HCT116 (cell line): ENCODE measurements around the gene SLC19A1.

Source experiments
- EZH2phosphoT487 ChIP-seq: fragments of 200-600 bp; IDR thresholded peaks from 2 replicates; pipeline ENCODE4 v1.6.1; 2018; ENCODE audit warnings: antibody characterized with exemption, borderline replicate concordance
- POLR2AphosphoS5 ChIP-seq: IDR thresholded peaks from 2 replicates; pipeline ENCODE4 v1.6.1; 2011; ENCODE audit warnings: mild to moderate bottlenecking, low read depth, low read length, moderate library complexity
- SRF ChIP-seq: IDR thresholded peaks from 2 replicates; pipeline ENCODE4 v1.6.1; 2012; ENCODE audit warnings: low read depth
- YY1 ChIP-seq: IDR thresholded peaks from 2 replicates; pipeline ENCODE4 v1.6.1; 2011; ENCODE audit warnings: low read length, low read depth, moderate library complexity, mild to moderate bottlenecking; ENCODE audit not compliant: insufficient replicate concordance; ENCODE audit errors: extremely low read depth
- TF ChIP-seq, protein P1 (sequence below), 3 experiments: fragments of 200-600 bp in 1 of 3; sonication (generic) in 1 of 3; IDR thresholded peaks in 2 of 3; conservative IDR thresholded peaks in 1 of 3; 2 replicates each; pipeline ENCODE4 v1.5.1; 2012 to 2017; ENCODE audit warnings: low read depth in 2 of 3, low read length in 2 of 3, antibody characterized with exemption in 1 of 3, borderline replicate concordance in 1 of 3, control low read depth in 1 of 3, mild to moderate bottlenecking in 1 of 3, mixed read lengths in 1 of 3, mixed run types in 1 of 3, moderate library complexity in 1 of 3; ENCODE audit not compliant: insufficient read depth in 1 of 3
- TF ChIP-seq, protein P2 (sequence below): IDR thresholded peaks from 2 replicates; pipeline ENCODE4 v1.6.1; 2012; ENCODE audit warnings: low read depth
- TF ChIP-seq, protein P3 (sequence below): IDR thresholded peaks from 2 replicates; pipeline ENCODE4 v1.6.1; 2012
- TF ChIP-seq, protein P4 (sequence below): IDR thresholded peaks from 2 replicates; pipeline ENCODE4 v1.6.1; 2012

DNA sequence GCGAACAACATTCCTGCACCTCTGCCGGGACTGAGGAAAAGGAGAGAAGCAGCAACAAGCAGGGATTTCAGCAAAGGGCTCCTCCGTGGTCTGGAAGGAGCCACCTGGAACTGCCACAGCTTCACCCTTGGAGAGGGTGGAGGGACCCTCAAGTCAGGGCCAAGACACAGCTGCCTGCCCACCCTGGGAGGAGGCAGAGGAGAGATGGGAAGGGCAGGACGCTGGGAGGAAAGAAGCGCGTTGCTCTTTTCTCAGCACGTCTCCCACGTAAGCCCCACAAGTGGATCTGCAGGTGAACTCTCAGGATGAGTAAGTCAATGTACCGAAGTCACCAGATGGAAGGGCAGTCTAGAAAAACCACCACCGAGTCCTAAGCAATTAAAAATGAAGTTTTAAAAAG, 39.6 kb downstream of the SLC19A1 start:
- TF ChIP-seq EZH2phosphoT487, result no peak
- TF ChIP-seq POLR2AphosphoS5, result no peak
- no peak for TF ChIP-seq YY1
- TF ChIP-seq, protein P1, sequence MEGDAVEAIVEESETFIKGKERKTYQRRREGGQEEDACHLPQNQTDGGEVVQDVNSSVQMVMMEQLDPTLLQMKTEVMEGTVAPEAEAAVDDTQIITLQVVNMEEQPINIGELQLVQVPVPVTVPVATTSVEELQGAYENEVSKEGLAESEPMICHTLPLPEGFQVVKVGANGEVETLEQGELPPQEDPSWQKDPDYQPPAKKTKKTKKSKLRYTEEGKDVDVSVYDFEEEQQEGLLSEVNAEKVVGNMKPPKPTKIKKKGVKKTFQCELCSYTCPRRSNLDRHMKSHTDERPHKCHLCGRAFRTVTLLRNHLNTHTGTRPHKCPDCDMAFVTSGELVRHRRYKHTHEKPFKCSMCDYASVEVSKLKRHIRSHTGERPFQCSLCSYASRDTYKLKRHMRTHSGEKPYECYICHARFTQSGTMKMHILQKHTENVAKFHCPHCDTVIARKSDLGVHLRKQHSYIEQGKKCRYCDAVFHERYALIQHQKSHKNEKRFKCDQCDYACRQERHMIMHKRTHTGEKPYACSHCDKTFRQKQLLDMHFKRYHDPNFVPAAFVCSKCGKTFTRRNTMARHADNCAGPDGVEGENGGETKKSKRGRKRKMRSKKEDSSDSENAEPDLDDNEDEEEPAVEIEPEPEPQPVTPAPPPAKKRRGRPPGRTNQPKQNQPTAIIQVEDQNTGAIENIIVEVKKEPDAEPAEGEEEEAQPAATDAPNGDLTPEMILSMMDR (IDR thresholded peaks at IDR 0.05 in 2 of 3, conservative IDR thresholded peaks at IDR 0.05 in 1 of 3; ENCODE audit: borderline replicate concordance in 1 of 3, insufficient read depth in 1 of 3, low read depth in 2 of 3, low read length in 2 of 3), result no peak
- no peak for TF ChIP-seq SRF
- TF ChIP-seq, protein P2, sequence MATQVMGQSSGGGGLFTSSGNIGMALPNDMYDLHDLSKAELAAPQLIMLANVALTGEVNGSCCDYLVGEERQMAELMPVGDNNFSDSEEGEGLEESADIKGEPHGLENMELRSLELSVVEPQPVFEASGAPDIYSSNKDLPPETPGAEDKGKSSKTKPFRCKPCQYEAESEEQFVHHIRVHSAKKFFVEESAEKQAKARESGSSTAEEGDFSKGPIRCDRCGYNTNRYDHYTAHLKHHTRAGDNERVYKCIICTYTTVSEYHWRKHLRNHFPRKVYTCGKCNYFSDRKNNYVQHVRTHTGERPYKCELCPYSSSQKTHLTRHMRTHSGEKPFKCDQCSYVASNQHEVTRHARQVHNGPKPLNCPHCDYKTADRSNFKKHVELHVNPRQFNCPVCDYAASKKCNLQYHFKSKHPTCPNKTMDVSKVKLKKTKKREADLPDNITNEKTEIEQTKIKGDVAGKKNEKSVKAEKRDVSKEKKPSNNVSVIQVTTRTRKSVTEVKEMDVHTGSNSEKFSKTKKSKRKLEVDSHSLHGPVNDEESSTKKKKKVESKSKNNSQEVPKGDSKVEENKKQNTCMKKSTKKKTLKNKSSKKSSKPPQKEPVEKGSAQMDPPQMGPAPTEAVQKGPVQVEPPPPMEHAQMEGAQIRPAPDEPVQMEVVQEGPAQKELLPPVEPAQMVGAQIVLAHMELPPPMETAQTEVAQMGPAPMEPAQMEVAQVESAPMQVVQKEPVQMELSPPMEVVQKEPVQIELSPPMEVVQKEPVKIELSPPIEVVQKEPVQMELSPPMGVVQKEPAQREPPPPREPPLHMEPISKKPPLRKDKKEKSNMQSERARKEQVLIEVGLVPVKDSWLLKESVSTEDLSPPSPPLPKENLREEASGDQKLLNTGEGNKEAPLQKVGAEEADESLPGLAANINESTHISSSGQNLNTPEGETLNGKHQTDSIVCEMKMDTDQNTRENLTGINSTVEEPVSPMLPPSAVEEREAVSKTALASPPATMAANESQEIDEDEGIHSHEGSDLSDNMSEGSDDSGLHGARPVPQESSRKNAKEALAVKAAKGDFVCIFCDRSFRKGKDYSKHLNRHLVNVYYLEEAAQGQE, result no peak
- TF ChIP-seq, protein P3, sequence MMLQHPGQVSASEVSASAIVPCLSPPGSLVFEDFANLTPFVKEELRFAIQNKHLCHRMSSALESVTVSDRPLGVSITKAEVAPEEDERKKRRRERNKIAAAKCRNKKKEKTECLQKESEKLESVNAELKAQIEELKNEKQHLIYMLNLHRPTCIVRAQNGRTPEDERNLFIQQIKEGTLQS, result no peak
- TF ChIP-seq, protein P4, sequence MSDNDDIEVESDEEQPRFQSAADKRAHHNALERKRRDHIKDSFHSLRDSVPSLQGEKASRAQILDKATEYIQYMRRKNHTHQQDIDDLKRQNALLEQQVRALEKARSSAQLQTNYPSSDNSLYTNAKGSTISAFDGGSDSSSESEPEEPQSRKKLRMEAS, result no peak
